GM12865 (cell line): ENCODE data around the gene GUCA2B.

Experiments used
- DNase-seq: peaks from one replicate; pipeline ENCODE4 v3.0.0; 2010; ENCODE audit warnings: low read depth
- H3K4me3 ChIP-seq: 2 replicates; pipeline ENCODE4 v1.5.1; 2011; ENCODE audit warnings: mild to moderate bottlenecking, low read depth, low read length, control low read depth
- TF ChIP-seq, protein P1 (sequence below): IDR thresholded peaks from 2 replicates; pipeline ENCODE4 v1.5.1; 2011; ENCODE audit warnings: low read length, control low read depth, low read depth, inconsistent platforms; ENCODE audit not compliant: insufficient read depth; ENCODE audit errors: missing control alignments

Gene GUCA2B

DNA sequence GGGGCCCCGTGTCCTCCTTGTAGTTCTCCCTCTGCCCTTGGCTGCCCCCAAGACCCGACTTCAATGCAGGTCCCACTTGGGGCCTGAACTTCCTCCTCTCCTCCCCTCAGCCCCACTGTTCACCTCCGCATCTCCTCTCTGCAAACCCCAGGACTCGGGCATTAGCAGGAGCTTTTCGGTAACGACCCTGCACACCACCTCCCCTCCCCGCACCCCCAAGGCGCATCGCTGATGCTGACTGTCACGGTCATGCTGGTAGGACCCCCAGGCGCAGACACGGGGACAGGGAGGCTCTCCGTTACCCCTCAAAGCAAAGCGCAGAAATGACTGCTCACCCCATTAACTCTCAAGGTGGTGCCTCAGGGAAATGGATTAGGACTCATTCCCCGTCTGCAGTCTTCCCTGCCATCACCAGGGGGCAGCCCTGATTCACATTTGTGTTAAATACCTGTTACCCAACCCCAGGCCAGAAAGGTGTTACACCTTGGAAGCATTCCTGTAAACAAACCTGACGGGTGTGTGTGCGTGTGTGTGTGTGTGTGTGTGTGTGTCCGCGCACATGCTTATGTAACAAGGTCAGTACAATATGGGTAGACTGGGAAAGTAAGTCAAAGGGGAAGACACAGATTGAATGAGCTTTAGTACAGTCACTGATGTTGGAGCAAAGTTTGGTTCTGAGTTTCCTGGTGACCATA, 6.4 kb upstream of the GUCA2B start:
- H3K4me3 ChIP-seq: no peak overlapping the region
- peak; percentile 70 for DNase-seq
- TF ChIP-seq, protein P1, sequence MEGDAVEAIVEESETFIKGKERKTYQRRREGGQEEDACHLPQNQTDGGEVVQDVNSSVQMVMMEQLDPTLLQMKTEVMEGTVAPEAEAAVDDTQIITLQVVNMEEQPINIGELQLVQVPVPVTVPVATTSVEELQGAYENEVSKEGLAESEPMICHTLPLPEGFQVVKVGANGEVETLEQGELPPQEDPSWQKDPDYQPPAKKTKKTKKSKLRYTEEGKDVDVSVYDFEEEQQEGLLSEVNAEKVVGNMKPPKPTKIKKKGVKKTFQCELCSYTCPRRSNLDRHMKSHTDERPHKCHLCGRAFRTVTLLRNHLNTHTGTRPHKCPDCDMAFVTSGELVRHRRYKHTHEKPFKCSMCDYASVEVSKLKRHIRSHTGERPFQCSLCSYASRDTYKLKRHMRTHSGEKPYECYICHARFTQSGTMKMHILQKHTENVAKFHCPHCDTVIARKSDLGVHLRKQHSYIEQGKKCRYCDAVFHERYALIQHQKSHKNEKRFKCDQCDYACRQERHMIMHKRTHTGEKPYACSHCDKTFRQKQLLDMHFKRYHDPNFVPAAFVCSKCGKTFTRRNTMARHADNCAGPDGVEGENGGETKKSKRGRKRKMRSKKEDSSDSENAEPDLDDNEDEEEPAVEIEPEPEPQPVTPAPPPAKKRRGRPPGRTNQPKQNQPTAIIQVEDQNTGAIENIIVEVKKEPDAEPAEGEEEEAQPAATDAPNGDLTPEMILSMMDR: peak; percentile 90

GRCh38 chr1:42148166-42148565, 5.0 kb upstream of the GUCA2B start:
- TF ChIP-seq, protein P1: no peak
- no peak overlapping the region for H3K4me3 ChIP-seq
- DNase-seq: no peak

DNA sequence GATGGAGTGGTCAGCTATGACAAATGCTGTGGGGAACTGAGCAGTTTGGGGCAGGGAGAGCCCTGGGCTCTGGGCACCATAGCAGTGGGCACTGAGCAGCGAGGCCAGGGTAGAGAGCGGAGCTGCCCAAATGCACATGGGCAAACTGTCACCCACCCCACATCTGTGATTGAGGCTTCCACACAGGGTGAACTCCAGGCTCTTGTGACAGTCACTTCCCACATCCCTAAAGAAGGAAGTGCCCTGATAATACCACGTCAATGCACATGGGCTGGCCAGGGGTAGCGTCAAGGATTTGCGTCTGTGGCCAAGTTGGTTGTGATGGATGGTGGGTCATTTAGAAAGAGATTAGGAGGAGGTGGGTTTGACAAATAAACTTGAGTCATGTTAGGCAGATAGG, 2.6 kb upstream of the GUCA2B start:
- TF ChIP-seq, protein P1: no peak
- no peak for DNase-seq
- no peak overlapping the region for H3K4me3 ChIP-seq

GRCh38 chr1:42152119-42152518, 1.1 kb upstream of the GUCA2B start:
- H3K4me3 ChIP-seq: no peak overlapping the region
- no peak for DNase-seq
- TF ChIP-seq, protein P1: no peak

DNA sequence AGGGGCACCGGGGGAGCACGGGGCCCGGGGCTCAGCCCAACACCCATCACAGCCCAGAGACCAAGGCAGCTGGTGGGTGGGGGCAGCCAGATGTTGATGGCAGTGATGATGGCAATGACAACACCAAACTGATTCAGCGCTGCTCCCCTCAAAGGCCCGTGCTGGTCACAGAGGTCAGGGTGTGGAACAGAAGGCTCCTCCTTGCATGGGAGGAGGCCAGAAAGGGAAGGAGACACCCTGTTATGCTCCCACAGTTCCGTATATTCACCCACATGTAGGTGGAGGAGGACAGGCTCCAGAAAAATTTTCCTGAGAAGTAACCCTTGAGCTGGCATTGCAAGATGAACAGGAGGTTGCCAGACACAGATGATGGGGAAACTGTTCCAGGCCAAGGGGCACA, 414 bp downstream of the GUCA2B start:
- DNase-seq: no peak
- no peak overlapping the region for H3K4me3 ChIP-seq
- TF ChIP-seq, protein P1: no peak

GRCh38 chr1:42154685-42155084, 1.5 kb downstream of the GUCA2B start:
- DNase-seq: no peak
- no peak overlapping the region for H3K4me3 ChIP-seq
- TF ChIP-seq, protein P1: no peak

- TF ChIP-seq, protein P1: no peak
- no peak for DNase-seq
- no peak overlapping the region for H3K4me3 ChIP-seq
Measured at GRCh38 chr1:42155362-42155761, 2.2 kb downstream of the GUCA2B start.
